Stimulated activated naive B cell treated with anti-CD40 and anti-IgM and Interleukin-4, amounts not matched to agents 10 μg/mL and 1 μg/mL and 100 μg/mL, for 72 hours (primary cell): ENCODE measurements around the gene TMEM161A.
"Not testable (repeated sequence)": the region's sequence is repeated elsewhere in the genome, so short reads cannot be mapped to it uniquely, and the experiment has no call there.

Source experiments
- ATAC-seq, 2 donors: fragments of 150-1000 bp; cut with Tn5 transposase; replicated peaks; 2 replicates each; pipeline ENCODE4 v1.10.0; 2021; ENCODE audit warnings: moderate library complexity in 1 of 2
- DNase-seq: peaks from one replicate; pipeline ENCODE4 v3.0.0; 2021
- H3K27ac Mint-ChIP-seq: one replicate; pipeline ENCODE4 v1.8.0; 2022; ENCODE audit warnings: mild to moderate bottlenecking, mixed read lengths
- H3K27me3 Mint-ChIP-seq, 2 donors: one replicate each; pipeline ENCODE4 v1.8.0; 2022; ENCODE audit warnings: mixed read lengths in 2 of 2
- H3K36me3 Mint-ChIP-seq, 2 donors: one replicate each; pipeline ENCODE4 v1.8.0; 2022; ENCODE audit warnings: mixed read lengths in 2 of 2, mild to moderate bottlenecking in 1 of 2
- H3K4me1 Mint-ChIP-seq, 2 donors: one replicate each; pipeline ENCODE4 v1.8.0; 2022; ENCODE audit warnings: mixed read lengths in 2 of 2, mild to moderate bottlenecking in 1 of 2
- H3K4me3 Mint-ChIP-seq, 2 donors: one replicate each; pipeline ENCODE4 v1.8.0; 2022; ENCODE audit warnings: mild to moderate bottlenecking in 2 of 2, mixed read lengths in 2 of 2, moderate library complexity in 1 of 2
- H3K9me3 Mint-ChIP-seq, 2 donors: one replicate each; pipeline ENCODE4 v1.8.0; 2022; ENCODE audit warnings: mixed read lengths in 2 of 2, mild to moderate bottlenecking in 1 of 2

The TMEM161A gene

DNA sequence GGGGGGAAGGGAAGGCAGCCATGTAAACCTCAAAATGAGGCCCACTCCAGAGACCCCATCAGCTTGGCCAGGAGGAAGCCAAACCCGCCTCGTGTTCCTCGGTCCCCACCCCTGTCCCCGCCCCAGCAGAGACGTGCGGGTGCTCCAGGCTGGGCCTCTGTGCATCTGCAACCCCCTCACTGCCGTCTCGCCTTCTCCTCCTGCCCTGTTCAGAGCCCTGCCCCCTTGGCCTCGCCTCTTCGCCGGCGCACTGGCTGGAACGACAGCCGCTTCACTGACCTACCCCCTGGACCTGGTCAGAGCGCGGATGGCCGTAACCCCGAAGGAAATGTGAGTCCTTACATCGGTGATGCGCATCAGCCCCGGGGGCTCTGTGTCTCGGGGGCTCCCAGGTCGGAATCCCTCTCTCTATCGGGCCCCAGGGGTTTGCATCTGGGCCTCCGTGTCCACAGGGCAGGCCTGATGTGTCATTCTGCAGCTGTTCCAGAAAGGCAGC lies 32.2 kb downstream of the TMEM161A start:
- Mint-ChIP-seq H3K4me1 (peaks cover 3 to 30% of the 10 kb centered on the region in 2 donors), H3K27me3 (no peaks in the 10 kb centered on the region), H3K27ac (peak overlapping the region; percentile 59), H3K9me3 (no peaks in the 10 kb centered on the region), H3K4me3 (peak overlapping the region; percentile 73 to 80), H3K36me3 (peaks cover 8 to 11% of the 10 kb centered on the region in 2 donors)
- peak in 1 of 2 donors; percentile 33 for ATAC-seq
- DNase-seq = no peak

DNA sequence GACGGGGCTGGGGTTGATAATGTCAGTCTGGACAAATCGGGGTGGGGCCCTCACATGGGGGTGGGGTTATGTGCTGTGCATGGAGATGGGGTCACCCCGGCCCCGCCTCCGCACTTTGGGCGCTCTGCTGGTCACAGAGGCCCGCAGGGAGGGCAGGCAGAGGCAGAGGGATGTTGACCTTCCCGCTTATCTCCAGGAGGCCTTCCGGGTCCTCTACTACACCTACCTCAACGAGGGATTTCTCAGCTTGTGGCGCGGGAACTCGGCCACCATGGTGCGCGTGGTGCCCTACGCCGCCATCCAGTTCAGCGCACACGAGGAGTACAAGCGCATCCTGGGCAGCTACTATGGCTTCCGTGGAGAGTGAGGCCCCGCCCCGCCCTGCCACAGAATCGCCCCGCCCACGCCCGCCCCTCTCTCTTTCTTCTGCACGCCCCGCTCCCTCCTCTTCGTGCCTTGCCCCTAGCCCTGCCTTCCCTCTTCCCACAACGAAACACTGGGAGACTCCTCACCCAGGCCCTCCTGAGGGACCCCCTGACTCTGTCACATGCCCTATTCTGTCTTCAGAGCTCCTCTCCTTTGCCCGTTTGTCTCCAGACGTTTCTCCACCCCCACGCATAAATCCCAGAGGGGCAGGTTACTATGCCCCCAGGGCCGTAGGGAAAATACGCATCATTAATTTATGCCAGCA lies 32.8 kb downstream of the TMEM161A start:
- no peaks in the 10 kb centered on the region for H3K9me3 Mint-ChIP-seq
- H3K36me3 Mint-ChIP-seq = peaks cover 9 to 17% of the 10 kb centered on the region in 2 donors
- H3K4me3 Mint-ChIP-seq = peak overlapping the region; percentile 73 to 80
- no peaks in the 10 kb centered on the region for H3K27me3 Mint-ChIP-seq
- no peak overlapping the region for H3K27ac Mint-ChIP-seq
- ATAC-seq (peak; percentile 63 to 67), DNase-seq (no peak)
- peaks cover 3 to 24% of the 10 kb centered on the region in 2 donors for H3K4me1 Mint-ChIP-seq

DNA sequence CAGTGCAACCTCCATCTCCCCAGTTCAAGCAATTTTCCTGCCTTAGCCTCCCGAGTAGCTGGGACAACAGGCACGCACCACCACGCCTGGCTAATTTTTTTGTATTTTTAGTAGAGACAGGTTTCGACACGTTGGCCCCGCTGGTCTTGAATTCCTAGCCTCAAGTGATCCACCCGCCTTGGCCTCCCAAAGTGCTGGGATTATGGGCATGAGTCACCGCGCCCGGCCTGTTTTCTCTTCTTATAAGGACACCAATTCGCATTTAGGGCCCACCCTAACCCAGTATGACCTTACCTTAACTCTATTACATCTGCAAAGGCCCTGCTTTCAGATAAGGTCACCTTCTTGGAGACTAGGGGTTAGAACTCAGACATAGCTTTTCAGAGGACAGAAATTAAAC lies 35.1 kb downstream of the TMEM161A start:
- H3K36me3 Mint-ChIP-seq = peaks cover 10 to 20% of the 10 kb centered on the region in 2 donors
- DNase-seq (no peak), ATAC-seq (no peak)
- no peak overlapping the region for H3K4me3 Mint-ChIP-seq
- no peak overlapping the region for H3K27ac Mint-ChIP-seq
- no peaks in the 10 kb centered on the region for H3K9me3 Mint-ChIP-seq
- peaks cover 3 to 17% of the 10 kb centered on the region in 2 donors for H3K4me1 Mint-ChIP-seq
- no peaks in the 10 kb centered on the region for H3K27me3 Mint-ChIP-seq

DNA sequence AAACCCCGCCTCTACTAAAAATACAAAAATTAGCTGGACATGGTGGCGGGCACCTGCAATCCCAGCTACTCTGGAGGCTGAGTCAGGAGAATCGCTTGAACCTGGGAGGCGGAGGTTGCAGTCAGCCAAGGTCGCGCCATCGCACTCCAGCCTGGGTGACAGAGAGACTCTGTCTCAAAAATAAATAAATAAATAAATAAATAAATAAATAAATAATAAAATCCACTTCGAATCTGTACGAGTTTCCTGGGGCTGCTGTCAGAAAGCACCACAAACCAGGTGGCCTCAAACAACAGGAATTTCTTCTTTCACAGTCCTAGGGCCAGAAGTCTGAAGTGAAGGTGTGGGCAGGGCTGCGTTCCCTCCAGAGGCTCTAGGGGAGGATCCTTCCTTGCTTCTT lies 35.7 kb downstream of the TMEM161A start:
- ATAC-seq, H3K27ac Mint-ChIP-seq, DNase-seq, H3K9me3 Mint-ChIP-seq, H3K27me3 Mint-ChIP-seq, H3K4me3 Mint-ChIP-seq: not testable (repeated sequence)
- peaks cover 11 to 19% of the 10 kb centered on the region in 2 donors for H3K36me3 Mint-ChIP-seq
- peaks cover 3 to 17% of the 10 kb centered on the region in 2 donors for H3K4me1 Mint-ChIP-seq

DNA sequence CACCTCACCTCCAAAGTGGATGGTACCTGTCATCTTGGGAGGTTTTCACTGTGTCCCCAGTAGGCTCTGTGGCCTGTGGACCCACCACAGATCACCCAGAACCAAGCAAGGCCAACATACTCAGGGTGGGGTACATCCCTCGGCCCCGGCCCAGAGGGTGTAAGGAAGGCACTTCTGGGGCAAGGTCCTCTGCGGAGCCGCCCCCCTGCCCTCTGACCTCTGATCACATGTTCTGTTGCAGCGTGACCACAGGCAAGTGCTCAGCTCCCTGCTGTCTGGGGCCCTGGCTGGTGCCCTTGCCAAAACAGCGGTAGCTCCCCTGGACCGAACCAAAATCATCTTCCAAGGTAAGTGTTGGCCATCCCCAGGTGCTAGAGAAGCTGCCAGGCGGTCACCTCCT lies 36.7 kb downstream of the TMEM161A start:
- ATAC-seq = no peak
- Mint-ChIP-seq H3K27me3 (no peaks in the 10 kb centered on the region), H3K4me3 (no peak overlapping the region)

DNA sequence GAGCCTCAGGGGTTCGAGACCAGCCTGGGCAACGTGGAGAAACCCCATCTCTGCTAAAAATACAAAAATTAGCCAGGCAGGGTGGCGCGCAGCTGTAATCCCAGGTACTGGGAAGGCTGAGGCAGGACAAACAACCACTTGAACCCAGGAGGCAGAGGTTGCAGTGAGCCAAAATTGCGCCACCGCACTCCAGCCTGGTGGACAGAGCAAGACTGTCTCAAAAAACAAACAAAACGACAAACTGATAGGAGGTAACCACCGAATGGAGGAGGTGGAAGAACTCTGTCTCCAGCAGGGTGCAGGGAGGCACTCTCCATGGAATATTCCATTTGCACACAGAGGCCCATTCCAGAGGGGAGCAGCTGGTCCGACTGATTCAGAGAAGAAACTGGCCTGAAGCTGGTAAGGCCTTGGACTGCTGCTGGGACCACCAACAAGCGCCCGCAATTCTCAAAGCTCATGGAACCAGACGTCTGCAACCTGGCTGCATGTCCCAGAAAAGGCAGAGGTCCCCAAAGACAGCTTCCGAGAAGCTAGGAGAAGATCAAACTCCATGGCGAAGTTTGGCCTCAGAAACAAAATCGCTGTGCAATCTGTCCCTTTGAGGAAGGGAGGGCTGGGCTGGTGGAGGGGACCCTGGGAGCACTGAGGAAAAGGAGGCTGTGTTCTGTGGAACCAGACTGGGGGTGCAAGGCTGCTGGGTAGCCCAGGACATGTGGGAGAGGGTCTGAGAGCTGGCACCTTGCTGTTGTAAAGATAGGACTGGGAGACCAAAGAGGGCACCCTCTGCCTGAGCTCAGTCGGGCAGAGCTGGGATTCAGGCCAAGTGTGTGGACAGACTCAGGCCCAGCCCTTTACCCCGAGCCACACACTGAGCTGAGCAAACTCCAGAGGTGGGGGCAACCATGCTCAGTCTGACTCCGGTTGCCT lies 39.3 kb downstream of the TMEM161A start:
- DNase-seq (no peak), ATAC-seq (no peak)
- Mint-ChIP-seq H3K4me1 (peaks cover 0 to 3% of the 10 kb centered on the region in 2 donors), H3K36me3 (peaks cover 12 to 20% of the 10 kb centered on the region in 2 donors), H3K27ac (no peak overlapping the region), H3K9me3 (no peaks in the 10 kb centered on the region), H3K27me3 (no peaks in the 10 kb centered on the region), H3K4me3 (no peak overlapping the region)

More for the DNA sequence above, 36.7 kb downstream of the TMEM161A start:
- peaks cover 3 to 17% of the 10 kb centered on the region in 2 donors for H3K4me1 Mint-ChIP-seq
- no peak overlapping the region for H3K27ac Mint-ChIP-seq
- H3K9me3 Mint-ChIP-seq = no peaks in the 10 kb centered on the region
- H3K36me3 Mint-ChIP-seq = peaks cover 15 to 20% of the 10 kb centered on the region in 2 donors
- no peak for DNase-seq

DNA sequence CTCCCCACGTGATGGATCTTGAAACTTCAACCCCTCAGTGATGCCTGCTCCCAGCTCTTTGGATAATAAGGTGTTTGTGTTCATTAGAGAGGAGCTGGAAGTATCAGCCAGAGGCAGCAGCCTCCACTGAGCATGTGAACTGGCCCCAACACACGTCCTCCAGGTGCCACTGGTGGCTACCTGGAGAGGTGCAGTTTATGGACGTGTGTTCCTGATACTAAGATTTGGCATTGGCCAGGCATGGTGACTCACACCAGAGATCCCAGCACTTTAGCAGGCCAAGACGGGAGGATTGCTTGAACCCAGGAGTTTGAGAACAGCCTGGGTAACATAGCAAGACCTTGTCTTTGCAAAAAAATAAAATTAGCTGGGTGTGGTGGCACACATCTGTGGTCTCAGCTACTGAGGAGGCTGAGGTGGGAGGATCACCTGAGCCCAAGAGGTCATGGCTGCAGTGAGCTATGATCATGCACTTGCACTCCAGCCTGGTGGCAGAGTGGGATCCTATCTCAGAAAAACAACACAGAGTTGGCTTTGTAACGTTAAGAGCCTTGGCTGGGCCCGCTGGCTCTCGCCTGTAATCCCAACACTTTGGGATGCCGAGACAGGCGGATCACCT lies 40.1 kb downstream of the TMEM161A start:
- Mint-ChIP-seq H3K27ac (no peak overlapping the region), H3K27me3 (no peaks in the 10 kb centered on the region), H3K4me1 (peaks cover 0 to 3% of the 10 kb centered on the region in 2 donors), H3K36me3 (peaks cover 12 to 20% of the 10 kb centered on the region in 2 donors), H3K4me3 (no peak overlapping the region), H3K9me3 (no peaks in the 10 kb centered on the region)
- no peak for ATAC-seq
- no peak for DNase-seq

DNA sequence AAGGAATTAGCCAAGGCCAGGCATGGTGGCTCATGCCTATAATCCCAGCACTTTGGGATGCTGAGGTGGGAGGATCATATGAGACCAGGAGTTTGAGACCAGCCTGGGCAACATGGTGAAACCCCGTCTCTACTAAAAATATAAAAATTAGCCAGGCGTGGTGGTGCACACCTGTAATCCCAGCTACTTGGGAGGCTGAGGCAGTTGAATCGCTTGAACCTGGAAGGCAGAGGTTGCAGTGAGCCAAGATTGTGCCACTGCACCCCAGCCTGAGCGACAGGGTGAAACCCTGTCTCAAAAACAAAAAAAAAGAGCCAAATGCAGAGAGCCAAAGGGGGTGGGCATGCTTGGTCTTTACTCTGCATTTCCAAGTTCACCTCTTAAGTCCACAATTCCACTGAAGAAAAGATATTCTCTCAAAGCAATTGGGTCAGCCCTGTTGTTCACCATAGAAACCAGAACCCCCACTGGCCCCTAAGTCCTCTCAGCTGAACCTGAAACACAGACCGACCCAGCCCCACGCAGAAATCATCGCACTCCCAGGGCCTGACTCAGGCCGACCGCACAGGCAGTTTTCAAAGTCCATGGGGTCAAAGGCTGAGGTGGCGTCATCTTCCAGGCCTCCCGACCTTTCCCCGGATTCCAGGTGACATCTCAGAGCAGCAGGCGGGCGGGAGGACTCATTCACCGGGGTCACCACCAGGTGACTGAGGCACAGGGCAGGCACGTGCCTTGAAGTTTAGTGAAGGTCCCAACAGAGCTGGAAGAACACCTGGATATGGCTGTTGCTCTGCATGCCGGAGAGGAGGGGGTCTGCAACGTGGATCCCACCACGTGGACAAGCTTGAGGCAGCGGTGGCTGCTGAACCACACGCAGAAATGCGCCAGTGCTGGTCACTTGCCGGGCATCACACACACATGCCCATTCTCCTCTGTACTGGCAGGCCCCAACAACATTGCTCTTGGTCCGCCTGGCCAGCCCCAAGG lies 41.3 kb downstream of the TMEM161A start:
- peaks cover 12 to 20% of the 10 kb centered on the region in 2 donors for H3K36me3 Mint-ChIP-seq
- peak overlapping the region; percentile 20 for H3K27ac Mint-ChIP-seq
- no peaks in the 10 kb centered on the region for H3K27me3 Mint-ChIP-seq
- no peaks in the 10 kb centered on the region for H3K9me3 Mint-ChIP-seq
- H3K4me1 Mint-ChIP-seq = peaks cover 0 to 6% of the 10 kb centered on the region in 2 donors
- ATAC-seq (no peak), DNase-seq (no peak)
- no peak overlapping the region for H3K4me3 Mint-ChIP-seq

DNA sequence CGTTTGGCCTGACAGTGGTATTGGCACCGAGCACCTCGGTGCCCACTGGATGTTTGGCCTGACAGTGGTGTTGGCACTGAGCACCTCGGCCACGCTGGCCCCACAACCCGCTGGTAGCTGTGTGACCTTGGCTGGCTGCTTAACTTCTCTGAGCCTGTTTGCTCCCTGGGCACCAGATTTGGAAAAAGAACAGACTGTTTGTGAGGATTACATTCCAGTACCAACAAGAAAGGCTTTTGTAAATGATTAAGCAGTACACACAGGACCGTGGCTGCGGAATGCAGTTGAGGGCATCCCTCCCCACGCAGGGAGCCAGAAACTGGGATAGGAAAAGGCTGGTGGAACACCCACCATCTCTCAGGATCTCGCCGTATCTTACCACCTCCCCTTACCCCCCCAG lies 42.6 kb downstream of the TMEM161A start:
- DNase-seq (no peak), ATAC-seq (no peak)
- no peaks in the 10 kb centered on the region for H3K27me3 Mint-ChIP-seq
- peaks cover 0 to 6% of the 10 kb centered on the region in 2 donors for H3K4me1 Mint-ChIP-seq
- peaks cover 12 to 15% of the 10 kb centered on the region in 2 donors for H3K36me3 Mint-ChIP-seq
- no peaks in the 10 kb centered on the region for H3K9me3 Mint-ChIP-seq
- H3K4me3 Mint-ChIP-seq = no peak overlapping the region
- no peak overlapping the region for H3K27ac Mint-ChIP-seq

DNA sequence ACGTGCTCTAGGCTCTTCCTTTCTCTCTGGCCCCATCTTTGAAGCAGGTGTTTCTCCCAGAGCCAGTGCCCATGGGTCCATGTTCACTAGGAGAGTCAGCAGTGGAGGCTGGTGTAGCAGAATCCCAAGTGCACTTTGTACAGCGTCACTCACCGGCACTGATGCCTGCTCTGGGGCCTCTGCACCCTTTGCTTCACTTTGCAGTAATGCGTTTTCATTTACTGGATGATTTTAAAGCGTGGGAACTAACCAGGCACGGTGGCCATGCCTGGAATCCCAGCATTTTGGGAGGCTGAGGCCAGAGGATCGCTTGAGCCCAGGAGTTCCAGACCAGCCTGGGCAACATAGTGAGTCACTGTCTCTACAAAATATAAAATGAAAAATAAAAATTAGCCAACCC lies 43.8 kb downstream of the TMEM161A start:
- Mint-ChIP-seq H3K27me3 (no peaks in the 10 kb centered on the region), H3K27ac (no peak overlapping the region), H3K36me3 (peaks cover 8 to 10% of the 10 kb centered on the region in 2 donors), H3K4me1 (peaks cover 0 to 6% of the 10 kb centered on the region in 2 donors), H3K9me3 (no peaks in the 10 kb centered on the region), H3K4me3 (no peak overlapping the region)
- no peak for DNase-seq
- no peak for ATAC-seq

DNA sequence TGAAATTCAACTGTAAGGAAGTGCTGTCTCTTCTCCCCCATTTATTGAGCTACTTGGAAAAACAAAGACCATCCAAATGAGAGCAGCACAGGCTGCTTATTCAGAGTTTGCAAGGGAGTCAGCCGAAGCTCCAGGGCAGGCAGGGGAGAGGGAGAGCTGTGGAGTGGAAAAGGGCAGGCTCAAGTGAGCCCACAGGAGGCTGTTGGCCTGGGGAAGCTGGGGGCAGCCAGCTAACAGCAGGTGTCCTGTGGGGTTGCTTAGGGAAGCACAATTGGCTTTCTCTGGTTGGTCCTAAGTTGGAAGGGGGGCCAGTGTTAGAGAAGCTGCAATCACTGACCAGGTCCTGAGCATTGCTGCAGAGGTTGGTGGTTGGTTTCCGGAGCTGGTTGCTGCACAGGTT lies 50.6 kb downstream of the TMEM161A start:
- ATAC-seq = no peak
- peaks cover 0 to 8% of the 10 kb centered on the region in 2 donors for H3K36me3 Mint-ChIP-seq

DNA sequence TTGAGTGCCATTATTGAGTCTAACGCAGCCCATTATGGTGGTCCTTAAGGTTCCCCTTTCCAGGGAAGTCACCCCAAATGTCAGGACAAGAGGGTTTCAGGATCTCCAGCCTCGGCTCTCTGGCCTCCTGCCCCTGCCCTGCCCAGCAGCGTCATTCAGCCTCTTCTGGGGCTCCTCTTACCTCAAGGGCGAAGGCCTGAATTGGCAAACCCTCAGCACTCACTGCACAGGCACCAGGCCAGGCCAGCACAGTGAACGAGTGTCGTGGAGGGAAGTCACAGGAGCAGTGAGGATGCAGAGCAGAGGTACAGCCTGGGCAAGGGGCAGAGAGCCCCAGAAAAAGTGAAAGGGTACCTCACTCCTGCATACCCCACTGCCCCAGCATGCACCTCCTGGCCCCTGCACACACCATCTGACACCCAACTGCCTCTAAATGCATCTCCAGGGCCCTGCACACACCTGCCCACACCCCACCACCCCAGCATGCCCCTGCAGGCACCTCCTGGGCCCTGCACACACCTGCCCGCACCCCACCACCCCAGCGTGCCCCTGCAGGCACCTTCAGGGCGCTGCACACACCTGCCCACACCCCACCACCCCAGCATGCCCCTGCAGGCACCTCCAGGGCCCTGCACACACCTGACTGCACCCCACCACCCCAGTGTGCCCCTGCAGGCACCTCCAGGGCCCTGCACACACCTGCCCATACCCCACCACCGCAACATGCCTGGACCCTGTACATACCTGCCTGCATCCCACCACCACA lies 54.7 kb downstream of the TMEM161A start:
- H3K9me3 Mint-ChIP-seq = no peaks in the 10 kb centered on the region
- DNase-seq (no peak), ATAC-seq (no peak)
- no peak overlapping the region for H3K4me3 Mint-ChIP-seq
- H3K36me3 Mint-ChIP-seq = peaks cover 4 to 17% of the 10 kb centered on the region in 2 donors
- H3K27me3 Mint-ChIP-seq = no peaks in the 10 kb centered on the region
- peaks cover 14 to 41% of the 10 kb centered on the region in 2 donors for H3K4me1 Mint-ChIP-seq
- H3K27ac Mint-ChIP-seq = peak overlapping the region; percentile 47

More for the DNA sequence above, 50.6 kb downstream of the TMEM161A start:
- H3K4me3 Mint-ChIP-seq = no peak overlapping the region
- DNase-seq = no peak
- no peaks in the 10 kb centered on the region for H3K9me3 Mint-ChIP-seq
- H3K27ac Mint-ChIP-seq = no peak overlapping the region
- no peaks in the 10 kb centered on the region for H3K27me3 Mint-ChIP-seq
- H3K4me1 Mint-ChIP-seq = peaks cover 7 to 14% of the 10 kb centered on the region in 2 donors
